ENCODE data around the gene CTSA.

DNA sequence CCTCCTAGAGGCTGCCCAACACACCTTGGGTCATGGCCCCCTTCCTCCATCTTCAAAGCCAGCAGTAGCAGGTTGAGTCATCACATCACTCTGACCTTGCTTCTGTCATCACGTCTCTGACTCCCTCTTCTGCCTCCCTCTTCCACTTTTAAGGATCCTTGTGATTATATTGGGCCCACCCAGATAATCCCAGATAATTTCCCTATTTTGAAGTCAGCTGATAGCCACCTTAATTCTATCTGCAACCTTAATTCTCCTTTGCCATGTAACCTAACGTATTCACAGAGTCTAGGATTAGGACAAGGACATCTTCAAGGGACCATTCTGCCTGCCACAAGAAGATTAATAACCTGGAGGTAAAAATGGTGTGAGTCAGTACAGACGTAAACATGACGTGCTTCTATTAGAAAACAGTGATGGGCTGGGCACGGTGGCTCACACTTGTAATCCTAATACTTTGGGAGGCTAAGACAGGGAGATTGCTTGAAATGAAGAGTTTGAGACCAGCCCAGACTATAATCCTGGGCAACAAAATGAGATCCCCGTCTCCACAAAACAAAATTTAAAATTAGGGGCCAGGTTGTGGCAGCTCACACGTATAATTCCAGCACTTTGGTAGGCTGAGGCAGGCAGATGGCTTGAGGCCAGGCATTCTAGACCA is 30.4 kb upstream of the CTSA start:
- TF ChIP-seq POLR2AphosphoS5 (IDR thresholded peaks at IDR 0.05) (no peak), POLR2A (IDR thresholded peaks at IDR 0.05) (no peak)
- TF ChIP-seq, protein P1, sequence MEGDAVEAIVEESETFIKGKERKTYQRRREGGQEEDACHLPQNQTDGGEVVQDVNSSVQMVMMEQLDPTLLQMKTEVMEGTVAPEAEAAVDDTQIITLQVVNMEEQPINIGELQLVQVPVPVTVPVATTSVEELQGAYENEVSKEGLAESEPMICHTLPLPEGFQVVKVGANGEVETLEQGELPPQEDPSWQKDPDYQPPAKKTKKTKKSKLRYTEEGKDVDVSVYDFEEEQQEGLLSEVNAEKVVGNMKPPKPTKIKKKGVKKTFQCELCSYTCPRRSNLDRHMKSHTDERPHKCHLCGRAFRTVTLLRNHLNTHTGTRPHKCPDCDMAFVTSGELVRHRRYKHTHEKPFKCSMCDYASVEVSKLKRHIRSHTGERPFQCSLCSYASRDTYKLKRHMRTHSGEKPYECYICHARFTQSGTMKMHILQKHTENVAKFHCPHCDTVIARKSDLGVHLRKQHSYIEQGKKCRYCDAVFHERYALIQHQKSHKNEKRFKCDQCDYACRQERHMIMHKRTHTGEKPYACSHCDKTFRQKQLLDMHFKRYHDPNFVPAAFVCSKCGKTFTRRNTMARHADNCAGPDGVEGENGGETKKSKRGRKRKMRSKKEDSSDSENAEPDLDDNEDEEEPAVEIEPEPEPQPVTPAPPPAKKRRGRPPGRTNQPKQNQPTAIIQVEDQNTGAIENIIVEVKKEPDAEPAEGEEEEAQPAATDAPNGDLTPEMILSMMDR (IDR thresholded peaks at IDR 0.05) = no peak
